Tibial nerve (tissue), 4 donors: ENCODE results near the gene RHOBTB3.

Source experiments
- CTCF ChIP-seq, 5 experiments: fragments of 200-600 bp in 3 of 5; fragments of 450-650 bp in 2 of 5; sonication (generic) in 3 of 5; IDR thresholded peaks; one replicate each; pipeline ENCODE4 v1.5.1; 2016 to 2019; ENCODE audit warnings: antibody characterized with exemption in 5 of 5, mild to moderate bottlenecking in 3 of 5, moderate library complexity in 2 of 5
- EP300 ChIP-seq, 2 donors: sonication (generic); formaldehyde crosslinking; IDR thresholded peaks; one replicate each; pipeline ENCODE4 v1.6.1; 2017; ENCODE audit warnings: antibody characterized with exemption in 2 of 2, mild to moderate bottlenecking in 1 of 2
- POLR2A ChIP-seq, 2 donors: fragments of 450-650 bp; IDR thresholded peaks; one replicate each; pipeline ENCODE4 v1.6.1; 2017; ENCODE audit warnings: antibody characterized with exemption in 2 of 2, mild to moderate bottlenecking in 2 of 2, moderate library complexity in 2 of 2

- TF ChIP-seq POLR2A (IDR thresholded peaks at IDR 0.05) (no peak), CTCF (IDR thresholded peaks at IDR 0.05) (no peak), EP300 (IDR thresholded peaks at IDR 0.05) (no peak)
Measured at GRCh38 chr5:95712347-95712958, 18.7 kb upstream of the RHOBTB3 start.
